Muscle layer of colon (tissue), 2 donors: ENCODE results near the gene APBA3.

Experiments used
- H3K27ac ChIP-seq: one replicate; pipeline ENCODE4 v1.7.0; 2013; ENCODE audit warnings: low read depth, mild to moderate bottlenecking, low read length, moderate library complexity
- H3K27me3 ChIP-seq, 2 donors: one replicate each; pipeline ENCODE4 v1.7.0; 2013; ENCODE audit warnings: low read length in 2 of 2, mild to moderate bottlenecking in 2 of 2; ENCODE audit not compliant: insufficient read depth in 2 of 2, control insufficient read depth in 1 of 2
- H3K36me3 ChIP-seq: one replicate; pipeline ENCODE4 v1.7.0; 2013; ENCODE audit warnings: mild to moderate bottlenecking, low read length; ENCODE audit not compliant: insufficient read depth
- H3K4me1 ChIP-seq: one replicate; pipeline ENCODE4 v1.7.0; 2013; ENCODE audit warnings: mild to moderate bottlenecking, low read length; ENCODE audit not compliant: insufficient read depth
- H3K4me3 ChIP-seq, 2 donors: one replicate each; pipeline ENCODE4 v1.7.0; 2013; ENCODE audit warnings: low read length in 2 of 2, low read depth in 1 of 2, mild to moderate bottlenecking in 1 of 2, moderate library complexity in 1 of 2
- H3K9ac ChIP-seq: one replicate; pipeline ENCODE4 v1.7.0; 2013; ENCODE audit warnings: low read length
- H3K9me3 ChIP-seq: one replicate; pipeline ENCODE4 v1.7.0; 2013; ENCODE audit warnings: mild to moderate bottlenecking, low read length
- donor health status: abdominal sarcoma.
- donor health status: Adenocarcinoma of cecum.

Gene APBA3

GRCh38 chr19:3720349-3720917 is 41.1 kb downstream of the APBA3 start:
- Histone ChIP-seq H3K9ac (no peak overlapping the region), H3K9me3 (no peaks in the 10 kb centered on the region), H3K27ac (no peak overlapping the region), H3K36me3 (no peaks in the 10 kb centered on the region), H3K27me3 (peaks cover 26 to 40% of the 10 kb centered on the region in 2 donors), H3K4me1 (peaks cover 7% of the 10 kb centered on the region), H3K4me3 (no peak overlapping the region)

GRCh38 chr19:3719868-3720267 is 41.6 kb downstream of the APBA3 start:
- no peak overlapping the region for H3K4me3 ChIP-seq
- no peaks in the 10 kb centered on the region for H3K36me3 ChIP-seq
- H3K9me3 ChIP-seq = no peaks in the 10 kb centered on the region
- peaks cover 7% of the 10 kb centered on the region for H3K4me1 ChIP-seq
- no peak overlapping the region for H3K27ac ChIP-seq
- H3K27me3 ChIP-seq = peaks cover 26 to 40% of the 10 kb centered on the region in 2 donors
- H3K9ac ChIP-seq = no peak overlapping the region

GRCh38 chr19:3716147-3716668 is 45.3 kb downstream of the APBA3 start:
- H3K36me3 ChIP-seq = no peaks in the 10 kb centered on the region
- H3K27me3 ChIP-seq = peaks cover 16 to 19% of the 10 kb centered on the region in 2 donors
- peaks cover 6% of the 10 kb centered on the region for H3K4me1 ChIP-seq

GRCh38 chr19:3712663-3713611 is 48.6 kb downstream of the APBA3 start:
- Histone ChIP-seq H3K4me3 (no peak overlapping the region), H3K9ac (no peak overlapping the region), H3K27ac (no peak overlapping the region), H3K9me3 (no peaks in the 10 kb centered on the region), H3K36me3 (no peaks in the 10 kb centered on the region), H3K27me3 (peaks cover 0 to 4% of the 10 kb centered on the region in 2 donors), H3K4me1 (peaks cover 12% of the 10 kb centered on the region)

More at GRCh38 chr19:3716147-3716668, 45.3 kb downstream of the APBA3 start:
- H3K9ac ChIP-seq = no peak overlapping the region
- no peaks in the 10 kb centered on the region for H3K9me3 ChIP-seq
- H3K27ac ChIP-seq = no peak overlapping the region
- H3K4me3 ChIP-seq = no peak overlapping the region

- H3K36me3 ChIP-seq = no peaks in the 10 kb centered on the region
- no peak overlapping the region for H3K27ac ChIP-seq
- H3K4me3 ChIP-seq = no peak overlapping the region
- no peak overlapping the region for H3K9ac ChIP-seq
- H3K9me3 ChIP-seq = no peaks in the 10 kb centered on the region
- H3K4me1 ChIP-seq = peaks cover 12% of the 10 kb centered on the region
- H3K27me3 ChIP-seq = peaks cover 0 to 4% of the 10 kb centered on the region in 2 donors
Measured at GRCh38 chr19:3710265-3710812, 51.2 kb downstream of the APBA3 start.

- no peak within 1 kb of the TSS for H3K4me3 ChIP-seq
Measured at GRCh38 chr19:3708207-3708931, 53.1 kb downstream of the APBA3 start, which contains the start of gene TJP3. Gene TJP3, plus strand, starts transcription at chr19:3708384. Its CDS starts 20,049 bp downstream, at chr19:3728433.

GRCh38 chr19:3707868-3708206 is 53.7 kb downstream of the APBA3 start:
- Histone ChIP-seq H3K27ac (no peak overlapping the region), H3K4me3 (no peak overlapping the region), H3K36me3 (no peaks in the 10 kb centered on the region), H3K9me3 (no peaks in the 10 kb centered on the region), H3K9ac (no peak overlapping the region), H3K27me3 (peaks cover 0 to 4% of the 10 kb centered on the region in 2 donors), H3K4me1 (peaks cover 8% of the 10 kb centered on the region)

More at GRCh38 chr19:3708207-3708931, 53.1 kb downstream of the APBA3 start, which contains the start of gene TJP3:
- H3K9me3 ChIP-seq = no peaks in the 10 kb centered on the region
- no peaks in the 10 kb centered on the region for H3K36me3 ChIP-seq
- no peak within 1 kb of the TSS for H3K27ac ChIP-seq
- no peak within 1 kb of the TSS for H3K9ac ChIP-seq
- peaks cover 0 to 4% of the 10 kb centered on the region in 2 donors for H3K27me3 ChIP-seq
- H3K4me1 ChIP-seq = peaks cover 12% of the 10 kb centered on the region

GRCh38 chr19:3701200-3701599 is 60.3 kb downstream of the APBA3 start:
- Histone ChIP-seq H3K27ac (no peak overlapping the region), H3K36me3 (peaks cover 5% of the 10 kb centered on the region), H3K4me3 (no peak overlapping the region), H3K9ac (no peak overlapping the region), H3K9me3 (no peaks in the 10 kb centered on the region), H3K4me1 (peaks cover 16% of the 10 kb centered on the region), H3K27me3 (no peaks in the 10 kb centered on the region)
